GM19467 (cell line): ENCODE data around the gene TROAP.
"Not testable (repeated sequence)": the region's sequence is repeated elsewhere in the genome, so short reads cannot be mapped to it uniquely, and the experiment has no call there.

Experiments used
- ATAC-seq: cut with Tn5 transposase; IDR thresholded peaks from one replicate; pipeline ENCODE4 v1.9.1; 2021; ENCODE audit warnings: mild to moderate bottlenecking, moderate library complexity; ENCODE audit not compliant: unreplicated experiment

TROAP gene

GRCh38 chr12:49366096-49366651, 43.1 kb downstream of the TROAP start:
- peak; percentile 1 for ATAC-seq

GRCh38 chr12:49366652-49367380, 43.8 kb downstream of the TROAP start:
- peak; percentile 62 for ATAC-seq

- ATAC-seq, result peak; percentile 2
Measured at GRCh38 chr12:49367381-49368239, 44.6 kb downstream of the TROAP start, which contains the start of gene SPATS2. TSS of gene SPATS2 (plus strand) at chr12:49367462. CDS start at chr12:49461013, 93,551 bp downstream.

GRCh38 chr12:49368240-49368600, 45.2 kb downstream of the TROAP start:
- no peak for ATAC-seq

- peak; percentile 33 for ATAC-seq
Measured at GRCh38 chr12:49369411-49370145, 46.5 kb downstream of the TROAP start.

GRCh38 chr12:49370539-49370938, 47.5 kb downstream of the TROAP start:
- no peak for ATAC-seq

GRCh38 chr12:49375406-49375805, 52.4 kb downstream of the TROAP start:
- no peak for ATAC-seq

GRCh38 chr12:49377386-49377785, 54.3 kb downstream of the TROAP start:
- ATAC-seq, result no peak

GRCh38 chr12:49380184-49380583, 57.1 kb downstream of the TROAP start:
- not testable (repeated sequence) for ATAC-seq
